Esophagus squamous epithelium (tissue), 5 donors: Measurements from ENCODE around the gene TRABD2B. TPM values are rescaled to one million over a fixed set of nuclear protein-coding genes. Genes with fewer than 3 reads are reported as not detected.

Source experiments
- DNase-seq: peaks from one replicate; lab custom pipeline; 2025; lab: John Stamatoyannopoulos, UW
- H3K27ac ChIP-seq, 4 donors: fragments of 200-600 bp; sonication (generic); one replicate each; pipeline ENCODE4 v1.5.1; 2016 to 2019; ENCODE audit warnings: mild to moderate bottlenecking in 1 of 4
- H3K27me3 ChIP-seq, 4 donors: fragments of 200-600 bp; sonication (generic); 1 replicate in 3 of 4; 2 replicates in 1 of 4; pipeline versions ENCODE4 v1.5.1 to v1.6.0; 2017 to 2021; ENCODE audit warnings: antibody characterized with exemption in 1 of 4
- H3K36me3 ChIP-seq, 3 donors: fragments of 200-600 bp; sonication (generic); one replicate each; pipeline ENCODE4 v1.5.1; 2016 to 2019
- H3K4me1 ChIP-seq, 3 donors: fragments of 200-600 bp; sonication (generic); one replicate each; pipeline ENCODE4 v1.5.1; 2017 to 2019
- H3K4me3 ChIP-seq, 4 donors: fragments of 200-600 bp; sonication (generic); 1 replicate in 3 of 4; 2 replicates in 1 of 4; pipeline ENCODE4 v1.5.1; 2016 to 2019; ENCODE audit warnings: mild to moderate bottlenecking in 2 of 4, moderate library complexity in 1 of 4
- H3K9me3 ChIP-seq, 3 donors: fragments of 200-600 bp; sonication (generic); one replicate each; pipeline ENCODE4 v1.5.1; 2016 to 2019
- POLR2A ChIP-seq, 4 donors: fragments of 450-650 bp; IDR thresholded peaks; one replicate each; pipeline ENCODE4 v1.6.1; 2017; ENCODE audit warnings: antibody characterized with exemption in 4 of 4, mild to moderate bottlenecking in 4 of 4, moderate library complexity in 3 of 4
- WGBS, 2 donors: methylation state at CpG; one replicate each; pipeline ENCODE4 v1.1.5; 2018; 5-methylcytosine and 5-hydroxymethylcytosine counted together
- intact Hi-C: fragments of 100-400 bp; cut with DNase I; formaldehyde crosslinking; loops from one replicate; pipeline ENCODE4 v1.15.0; 2022
- total RNA-seq, 4 donors: library from RNA; depleted of rRNA; stranded (reverse); fragments of >200 nt; gene quantifications; one replicate each; pipeline ENCODE4 v1.1.0, GENCODE V29; 2016
- TF ChIP-seq, protein P1 (sequence below), 6 experiments: fragments of 450-650 bp in 4 of 6; fragments of 200-600 bp in 2 of 6; sonication (generic) in 2 of 6; IDR thresholded peaks; one replicate each; pipeline ENCODE4 v1.5.1; 2016 to 2019; ENCODE audit warnings: antibody characterized with exemption in 6 of 6, mild to moderate bottlenecking in 4 of 6, moderate library complexity in 4 of 6
- donor health status: DM: yes; HTN: yes; CAD: no.

Gene TRABD2B
- total RNA-seq, 4 donors from 2014 or later = 0.26 to 1.7 (median 0.50) TPM

- Histone ChIP-seq H3K4me3 (no peak overlapping the region), H3K27ac (no peak overlapping the region), H3K9me3 (no peaks in the 10 kb centered on the region), H3K4me1 (peaks cover 4 to 38% (median 26%) of the 10 kb centered on the region in 3 donors), H3K36me3 (no peaks in the 10 kb centered on the region), H3K27me3 (no peaks in the 10 kb centered on the region)
- WGBS, 2 donors = 75 to 76% methylated on average over 9 of the region's 9 CpGs
- intact Hi-C loops = no loop called here
- no peak for TF ChIP-seq POLR2A (IDR thresholded peaks at IDR 0.05)
- TF ChIP-seq, protein P1, sequence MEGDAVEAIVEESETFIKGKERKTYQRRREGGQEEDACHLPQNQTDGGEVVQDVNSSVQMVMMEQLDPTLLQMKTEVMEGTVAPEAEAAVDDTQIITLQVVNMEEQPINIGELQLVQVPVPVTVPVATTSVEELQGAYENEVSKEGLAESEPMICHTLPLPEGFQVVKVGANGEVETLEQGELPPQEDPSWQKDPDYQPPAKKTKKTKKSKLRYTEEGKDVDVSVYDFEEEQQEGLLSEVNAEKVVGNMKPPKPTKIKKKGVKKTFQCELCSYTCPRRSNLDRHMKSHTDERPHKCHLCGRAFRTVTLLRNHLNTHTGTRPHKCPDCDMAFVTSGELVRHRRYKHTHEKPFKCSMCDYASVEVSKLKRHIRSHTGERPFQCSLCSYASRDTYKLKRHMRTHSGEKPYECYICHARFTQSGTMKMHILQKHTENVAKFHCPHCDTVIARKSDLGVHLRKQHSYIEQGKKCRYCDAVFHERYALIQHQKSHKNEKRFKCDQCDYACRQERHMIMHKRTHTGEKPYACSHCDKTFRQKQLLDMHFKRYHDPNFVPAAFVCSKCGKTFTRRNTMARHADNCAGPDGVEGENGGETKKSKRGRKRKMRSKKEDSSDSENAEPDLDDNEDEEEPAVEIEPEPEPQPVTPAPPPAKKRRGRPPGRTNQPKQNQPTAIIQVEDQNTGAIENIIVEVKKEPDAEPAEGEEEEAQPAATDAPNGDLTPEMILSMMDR (IDR thresholded peaks at IDR 0.05) = no peak
- DNase-seq = no peak
Measured at GRCh38 chr1:47759936-47760629, 237.1 kb downstream of the TRABD2B start.

DNA sequence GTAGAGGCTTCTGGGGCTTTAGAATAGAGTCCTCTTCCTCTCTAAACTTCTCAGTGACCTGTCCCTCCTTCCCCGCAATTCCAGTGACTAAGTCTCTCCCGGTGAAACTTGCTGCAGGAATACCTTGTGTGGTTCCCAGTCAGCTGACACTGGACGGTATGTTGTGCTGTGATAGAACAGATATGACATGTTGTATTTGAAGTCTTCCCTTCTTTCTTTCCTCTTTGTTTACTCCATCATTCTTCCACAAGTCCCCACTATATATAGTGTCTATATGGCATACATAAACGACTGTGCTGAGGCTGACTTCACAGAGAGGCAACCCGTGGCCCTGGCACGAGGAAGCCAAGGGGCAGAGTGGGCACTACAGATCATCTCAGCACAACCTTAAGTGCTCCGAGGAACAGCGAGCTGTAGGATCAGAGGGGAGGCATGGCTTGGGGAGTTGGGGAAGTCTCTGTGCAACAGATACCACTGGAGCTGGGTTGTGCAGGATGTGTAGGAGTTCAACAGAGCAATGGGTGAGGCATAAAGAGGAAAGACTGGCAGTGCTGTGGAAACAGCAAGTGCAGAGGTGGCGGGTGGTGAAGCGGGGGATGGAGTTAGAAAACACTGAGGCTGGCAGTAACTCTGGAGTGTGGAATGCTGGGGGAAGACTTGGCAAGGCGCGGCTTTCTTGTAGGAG is 237.8 kb downstream of the TRABD2B start:
- intact Hi-C loops = no loop called here
- H3K4me1 ChIP-seq = peaks cover 4 to 35% (median 25%) of the 10 kb centered on the region in 3 donors
- no peaks in the 10 kb centered on the region for H3K36me3 ChIP-seq
- TF ChIP-seq POLR2A (IDR thresholded peaks at IDR 0.05) = no peak
- TF ChIP-seq, protein P1 (IDR thresholded peaks at IDR 0.05) = no peak
- no peak for DNase-seq
- 86 to 92% methylated on average over 10 to 12 of the region's 12 CpGs for WGBS, 2 donors
- no peak overlapping the region for H3K4me3 ChIP-seq
- H3K27ac ChIP-seq = no peak overlapping the region
- no peaks in the 10 kb centered on the region for H3K27me3 ChIP-seq
- H3K9me3 ChIP-seq = no peaks in the 10 kb centered on the region

GRCh38 chr1:47758341-47759250 is 238.6 kb downstream of the TRABD2B start:
- no peaks in the 10 kb centered on the region for H3K9me3 ChIP-seq
- WGBS, 2 donors = 82 to 85% methylated on average over 14 of the region's 20 CpGs
- no peaks in the 10 kb centered on the region for H3K27me3 ChIP-seq
- peaks cover 4 to 27% (median 17%) of the 10 kb centered on the region in 3 donors for H3K4me1 ChIP-seq
- intact Hi-C loops = no loop called here
- TF ChIP-seq POLR2A (IDR thresholded peaks at IDR 0.05) = no peak
- TF ChIP-seq, protein P1 (IDR thresholded peaks at IDR 0.05) = no peak
- no peak overlapping the region for H3K27ac ChIP-seq
- no peaks in the 10 kb centered on the region for H3K36me3 ChIP-seq
- no peak overlapping the region for H3K4me3 ChIP-seq
- DNase-seq = no peak

DNA sequence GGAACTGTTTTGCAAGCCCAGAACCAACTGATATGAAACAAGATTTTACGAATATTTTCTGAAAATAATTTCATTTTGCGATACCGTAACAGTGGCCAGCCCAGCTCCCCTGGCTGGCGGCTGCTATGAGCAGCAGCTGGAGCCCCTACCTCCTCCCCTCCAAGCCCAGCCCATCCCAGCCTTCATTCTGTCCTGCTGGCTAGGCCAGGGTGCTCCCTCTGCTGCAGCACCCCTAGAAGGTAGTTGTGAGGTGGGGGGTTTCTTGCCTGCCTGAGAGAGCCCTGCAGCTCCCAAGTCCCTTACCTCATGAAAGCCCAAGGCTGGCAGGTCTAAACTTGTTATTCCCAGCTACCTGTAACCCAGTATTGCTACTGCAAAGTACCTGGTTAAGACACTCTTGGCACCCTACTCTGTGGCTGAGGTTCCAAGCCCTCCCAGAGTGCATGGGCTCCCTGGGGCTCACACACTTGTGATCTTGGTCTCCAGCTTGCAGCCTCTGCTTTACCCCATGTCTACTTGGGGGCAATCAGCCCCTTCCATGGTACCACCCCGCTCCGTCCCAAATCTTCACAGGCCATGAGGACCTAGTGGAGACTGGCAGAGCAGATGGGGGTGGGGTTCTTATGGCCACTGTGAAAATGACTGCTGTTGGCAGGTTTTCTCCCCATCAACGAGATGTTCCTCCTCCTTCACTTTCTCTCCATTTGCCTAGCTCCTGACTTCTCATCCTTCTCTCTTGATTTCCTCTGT is 239.8 kb downstream of the TRABD2B start:
- TF ChIP-seq, protein P1 (IDR thresholded peaks at IDR 0.05) = no peak
- TF ChIP-seq POLR2A (IDR thresholded peaks at IDR 0.05) = no peak
- DNase-seq = no peak
- H3K9me3 ChIP-seq = no peaks in the 10 kb centered on the region
- no peaks in the 10 kb centered on the region for H3K27me3 ChIP-seq
- no peak overlapping the region for H3K27ac ChIP-seq
- intact Hi-C loops = no loop called here
- H3K36me3 ChIP-seq = no peaks in the 10 kb centered on the region
- H3K4me1 ChIP-seq = peaks cover 4 to 24% (median 12%) of the 10 kb centered on the region in 3 donors
- 70 to 84% methylated on average over 7 of the region's 7 CpGs for WGBS, 2 donors
- no peak overlapping the region for H3K4me3 ChIP-seq
